Tibial nerve (tissue), 4 donors: ENCODE data around the gene ROGDI. TPM values are rescaled to one million over a fixed set of nuclear protein-coding genes. Genes with fewer than 3 reads are reported as not detected.

Experiments
- DNase-seq, 2 donors: peaks; one replicate each; pipeline ENCODE4 v3.0.0-alpha.2; 2019; ENCODE audit warnings: low spot score in 2 of 2
- H3K27ac ChIP-seq, 4 donors: fragments of 200-600 bp; sonication (generic) in 3 of 4; one replicate each; pipeline ENCODE4 v1.5.1; 2017 to 2019; ENCODE audit warnings: mild to moderate bottlenecking in 1 of 4
- H3K27me3 ChIP-seq, 2 donors: fragments of 200-600 bp; sonication (generic) in 1 of 2; one replicate each; pipeline versions ENCODE4 v1.5.1 to v1.6.0; 2017 to 2019
- H3K36me3 ChIP-seq, 3 donors: fragments of 200-600 bp; sonication (generic); one replicate each; pipeline ENCODE4 v1.5.1; 2018 to 2019
- H3K4me1 ChIP-seq, 4 donors: fragments of 200-600 bp; sonication (generic) in 3 of 4; one replicate each; pipeline ENCODE4 v1.5.1; 2017 to 2019
- H3K4me3 ChIP-seq, 4 donors: fragments of 200-600 bp; sonication (generic) in 3 of 4; one replicate each; pipeline ENCODE4 v1.5.1; 2017 to 2019; ENCODE audit warnings: mild to moderate bottlenecking in 1 of 4, moderate library complexity in 1 of 4
- H3K9me3 ChIP-seq, 4 donors: fragments of 200-600 bp; sonication (generic) in 3 of 4; one replicate each; pipeline ENCODE4 v1.5.1; 2017 to 2019
- CTCF ChIP-seq, 5 experiments: fragments of 200-600 bp in 3 of 5; fragments of 450-650 bp in 2 of 5; sonication (generic) in 3 of 5; IDR thresholded peaks; one replicate each; pipeline ENCODE4 v1.5.1; 2016 to 2019; ENCODE audit warnings: antibody characterized with exemption in 5 of 5, mild to moderate bottlenecking in 3 of 5, moderate library complexity in 2 of 5
- EP300 ChIP-seq, 2 donors: sonication (generic); formaldehyde crosslinking; IDR thresholded peaks; one replicate each; pipeline ENCODE4 v1.6.1; 2017; ENCODE audit warnings: antibody characterized with exemption in 2 of 2, mild to moderate bottlenecking in 1 of 2
- POLR2A ChIP-seq, 2 donors: fragments of 450-650 bp; IDR thresholded peaks; one replicate each; pipeline ENCODE4 v1.6.1; 2017; ENCODE audit warnings: antibody characterized with exemption in 2 of 2, mild to moderate bottlenecking in 2 of 2, moderate library complexity in 2 of 2
- WGBS, 2 donors: methylation state at CpG; one replicate each; pipeline ENCODE4 v1.1.5; 2018; 5-methylcytosine and 5-hydroxymethylcytosine counted together
- total RNA-seq, 4 donors: library from RNA; depleted of rRNA; stranded (reverse); fragments of >200 nt; gene quantifications; one replicate each; pipeline ENCODE4 v1.1.0, GENCODE V29; 2016

Gene ROGDI
- total RNA-seq, 4 donors from 2014 or later, result 10.5 to 28.5 (median 16.8) TPM

- no peaks in the 10 kb centered on the region for H3K4me1 ChIP-seq
- H3K27me3 ChIP-seq, result no peaks in the 10 kb centered on the region
- no peaks in the 10 kb centered on the region for H3K9me3 ChIP-seq
- peaks cover 2 to 97% (median 13%) of the 10 kb centered on the region in 3 donors for H3K36me3 ChIP-seq
- H3K4me3 ChIP-seq, result no peak overlapping the region
- no peak for TF ChIP-seq CTCF (IDR thresholded peaks at IDR 0.05)
- no peak overlapping the region for H3K27ac ChIP-seq
- no peak for DNase-seq
These were observed 11.6 kb upstream of the ROGDI start for GRCh38 chr16:4814046-4814445.

DNA sequence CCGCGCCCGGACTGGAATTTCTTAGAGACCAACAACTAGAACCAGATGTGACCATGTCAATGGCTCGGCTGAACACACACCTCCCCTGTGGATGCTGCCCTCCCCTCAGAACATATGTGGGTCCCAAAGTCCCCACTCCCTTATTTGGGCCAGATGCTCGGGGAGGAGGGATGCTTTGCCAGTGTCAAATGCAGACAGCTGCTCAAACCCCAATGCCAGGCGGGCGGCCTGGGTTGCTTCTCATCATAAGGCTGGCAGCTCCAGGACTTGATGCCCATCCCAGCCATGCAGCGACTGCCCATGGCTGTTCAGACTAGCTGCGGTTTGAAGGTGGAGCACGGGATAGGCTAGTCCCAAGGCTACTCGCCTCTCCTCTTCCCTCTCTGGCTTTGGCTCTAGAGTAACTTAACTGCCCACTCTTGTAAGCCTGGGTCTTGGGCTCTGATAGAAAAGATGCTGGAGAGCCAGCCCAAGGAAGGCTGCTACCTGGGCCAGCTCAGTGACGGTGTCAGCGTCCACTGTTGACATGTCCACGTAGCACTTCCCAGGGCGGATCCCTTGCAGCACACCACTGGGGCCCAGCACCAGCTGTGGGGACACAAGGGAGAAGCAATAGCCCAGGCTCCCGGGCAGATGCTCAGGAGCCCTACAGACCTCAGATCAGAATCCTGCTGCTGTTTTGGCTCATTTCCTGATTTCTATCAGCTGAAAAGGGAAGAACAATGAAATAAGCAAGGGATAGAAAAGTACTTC, 11.0 kb upstream of the ROGDI start:
- Histone ChIP-seq H3K9me3 (no peaks in the 10 kb centered on the region), H3K27ac (no peak overlapping the region), H3K4me3 (no peak overlapping the region), H3K36me3 (peaks cover 2 to 98% (median 9%) of the 10 kb centered on the region in 3 donors), H3K27me3 (no peaks in the 10 kb centered on the region), H3K4me1 (no peaks in the 10 kb centered on the region)
- DNase-seq, result no peak
- TF ChIP-seq EP300 (IDR thresholded peaks at IDR 0.05) (no peak), CTCF (IDR thresholded peaks at IDR 0.05) (no peak), POLR2A (IDR thresholded peaks at IDR 0.05) (no peak)
- WGBS, 2 donors, result 89 to 98% methylated on average over 14 to 16 of the region's 16 CpGs

GRCh38 chr16:4811773-4812172, 9.3 kb upstream of the ROGDI start:
- DNase-seq, result no peak
- H3K4me3 ChIP-seq, result no peak overlapping the region
- no peak overlapping the region for H3K27ac ChIP-seq
- H3K4me1 ChIP-seq, result no peaks in the 10 kb centered on the region
- WGBS, 2 donors, result 87% methylated on average over 8 to 9 of the region's 9 CpGs
- H3K27me3 ChIP-seq, result no peaks in the 10 kb centered on the region
- no peak for TF ChIP-seq POLR2A (IDR thresholded peaks at IDR 0.05)
- TF ChIP-seq CTCF (IDR thresholded peaks at IDR 0.05), result no peak
- no peak for TF ChIP-seq EP300 (IDR thresholded peaks at IDR 0.05)
- H3K9me3 ChIP-seq, result no peaks in the 10 kb centered on the region
- peaks cover 2 to 96% (median 8%) of the 10 kb centered on the region in 3 donors for H3K36me3 ChIP-seq

GRCh38 chr16:4811242-4811641, 8.8 kb upstream of the ROGDI start:
- no peaks in the 10 kb centered on the region for H3K4me1 ChIP-seq
- no peak overlapping the region for H3K27ac ChIP-seq
- H3K27me3 ChIP-seq, result no peaks in the 10 kb centered on the region
- H3K9me3 ChIP-seq, result no peaks in the 10 kb centered on the region
- no peak overlapping the region for H3K4me3 ChIP-seq
- TF ChIP-seq POLR2A (IDR thresholded peaks at IDR 0.05) (no peak), CTCF (IDR thresholded peaks at IDR 0.05) (no peak), EP300 (IDR thresholded peaks at IDR 0.05) (no peak)
- H3K36me3 ChIP-seq, result peaks cover 2 to 96% (median 8%) of the 10 kb centered on the region in 3 donors
- WGBS, 2 donors, result 88 to 92% methylated on average over 3 of the region's 3 CpGs
- DNase-seq, result no peak

- H3K4me1 ChIP-seq, result peaks cover 0 to 16% (median 8%) of the 10 kb centered on the region in 4 donors
- TF ChIP-seq EP300 (IDR thresholded peaks at IDR 0.05) (no peak), POLR2A (IDR thresholded peaks at IDR 0.05) (no peak), CTCF (IDR thresholded peaks at IDR 0.05) (no peak)
- DNase-seq, result no peak
- H3K27ac ChIP-seq, result no peak overlapping the region
- no peaks in the 10 kb centered on the region for H3K9me3 ChIP-seq
- WGBS, 2 donors, result 94% methylated on average over 6 of the region's 6 CpGs
- H3K36me3 ChIP-seq, result peaks cover 0 to 70% (median 0%) of the 10 kb centered on the region in 3 donors
- H3K27me3 ChIP-seq, result no peaks in the 10 kb centered on the region
- H3K4me3 ChIP-seq, result no peak overlapping the region
These were observed 3.8 kb upstream of the ROGDI start for GRCh38 chr16:4806280-4806679.
